OCI-LY3 (cell line): ENCODE results near the gene KRTAP5-9.

ENCODE experiments used
- H2AFZ ChIP-seq: fragments of 200-600, 300-600 bp; shearing (Covaris generic); 2 replicates; pipeline ENCODE4 v1.6.0; 2014; ENCODE audit warnings: antibody characterized with exemption, low read depth, low read length
- H3K27ac ChIP-seq: fragments of 200-600, 300-600 bp; sonication (generic); 2 replicates; pipeline ENCODE4 v1.5.1; 2014; ENCODE audit warnings: mild to moderate bottlenecking, low read length, moderate library complexity, mixed read lengths
- H3K27me3 ChIP-seq: fragments of 200-600, 300-600 bp; sonication (generic); 2 replicates; pipeline ENCODE4 v1.6.1; 2014; ENCODE audit warnings: low read depth, low read length, mixed read lengths
- H3K36me3 ChIP-seq: fragments of 200-600, 300-600 bp; sonication (generic); replicated peaks from 2 replicates; pipeline ENCODE3; 2014; ENCODE audit warnings: low read depth, low read length, mixed read lengths
- H3K4me1 ChIP-seq: fragments of 300-600, 200-600 bp; sonication (generic); 2 replicates; pipeline ENCODE4 v1.6.1; 2014; ENCODE audit warnings: low read length, mixed read lengths
- H3K4me2 ChIP-seq: fragments of 200-600, 300-600 bp; sonication (generic); 2 replicates; pipeline ENCODE4 v1.6.1; 2014; ENCODE audit warnings: low read length, mixed read lengths
- H3K4me3 ChIP-seq: fragments of 300-600, 200-600 bp; sonication (generic); 2 replicates; pipeline ENCODE4 v1.5.1; 2014; ENCODE audit warnings: antibody characterized with exemption, mild to moderate bottlenecking, low read length, moderate library complexity
- H3K79me2 ChIP-seq: fragments of 300-600, 200-600 bp; shearing (Covaris generic); 2 replicates; pipeline ENCODE4 v1.6.1; 2014; ENCODE audit warnings: mild to moderate bottlenecking, low read length, mixed read lengths
- H3K9ac ChIP-seq: fragments of 300-600, 200-600 bp; shearing (Covaris generic); 2 replicates; pipeline ENCODE4 v1.6.0; 2014; ENCODE audit warnings: mild to moderate bottlenecking, low read length, moderate library complexity
- H3K9me3 ChIP-seq: fragments of 200-600, 300-600 bp; shearing (Covaris generic); 2 replicates; pipeline ENCODE4 v1.6.1; 2014; ENCODE audit warnings: low read length, mixed read lengths; ENCODE audit not compliant: insufficient read depth
- H4K20me1 ChIP-seq: fragments of 200-600, 300-600 bp; sonication (generic); 2 replicates; pipeline ENCODE4 v1.6.1; 2016; ENCODE audit warnings: low read length, mixed read lengths; ENCODE audit not compliant: insufficient read depth
- EZH2phosphoT487 ChIP-seq: fragments of 200-600 bp; shearing (Covaris generic); IDR thresholded peaks from 2 replicates; pipeline ENCODE4 v1.6.1; 2018; ENCODE audit warnings: antibody characterized with exemption, mixed run types, low read depth
- TF ChIP-seq, protein P1 (sequence below): fragments of 200-600, 300-600 bp; sonication (generic); IDR thresholded peaks from 2 replicates; pipeline ENCODE4 v1.5.1; 2014; ENCODE audit warnings: antibody characterized with exemption, low read length, low read depth

The KRTAP5-9 gene

DNA sequence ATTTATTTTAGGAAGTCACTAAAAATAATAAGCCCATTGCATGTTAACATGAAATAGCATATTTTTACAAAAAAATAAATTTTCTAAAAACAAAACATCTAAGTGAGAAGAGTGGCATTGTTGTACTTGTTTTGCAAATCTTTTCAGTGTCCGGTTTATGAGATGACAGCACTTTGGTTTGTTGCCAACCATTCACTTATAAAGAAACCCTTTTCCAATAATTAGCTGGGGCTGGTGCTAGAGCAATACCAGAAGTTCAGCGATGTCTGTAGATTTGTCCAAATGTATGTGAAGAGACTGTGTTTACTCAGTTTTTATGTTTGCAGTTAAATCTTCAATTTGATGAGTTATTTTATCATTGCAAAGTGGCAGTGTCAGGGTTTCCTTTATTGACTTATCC lies 43.2 kb upstream of the KRTAP5-9 start:
- TF ChIP-seq, protein P1, sequence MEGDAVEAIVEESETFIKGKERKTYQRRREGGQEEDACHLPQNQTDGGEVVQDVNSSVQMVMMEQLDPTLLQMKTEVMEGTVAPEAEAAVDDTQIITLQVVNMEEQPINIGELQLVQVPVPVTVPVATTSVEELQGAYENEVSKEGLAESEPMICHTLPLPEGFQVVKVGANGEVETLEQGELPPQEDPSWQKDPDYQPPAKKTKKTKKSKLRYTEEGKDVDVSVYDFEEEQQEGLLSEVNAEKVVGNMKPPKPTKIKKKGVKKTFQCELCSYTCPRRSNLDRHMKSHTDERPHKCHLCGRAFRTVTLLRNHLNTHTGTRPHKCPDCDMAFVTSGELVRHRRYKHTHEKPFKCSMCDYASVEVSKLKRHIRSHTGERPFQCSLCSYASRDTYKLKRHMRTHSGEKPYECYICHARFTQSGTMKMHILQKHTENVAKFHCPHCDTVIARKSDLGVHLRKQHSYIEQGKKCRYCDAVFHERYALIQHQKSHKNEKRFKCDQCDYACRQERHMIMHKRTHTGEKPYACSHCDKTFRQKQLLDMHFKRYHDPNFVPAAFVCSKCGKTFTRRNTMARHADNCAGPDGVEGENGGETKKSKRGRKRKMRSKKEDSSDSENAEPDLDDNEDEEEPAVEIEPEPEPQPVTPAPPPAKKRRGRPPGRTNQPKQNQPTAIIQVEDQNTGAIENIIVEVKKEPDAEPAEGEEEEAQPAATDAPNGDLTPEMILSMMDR: no peak
- TF ChIP-seq EZH2phosphoT487: no peak
- Histone ChIP-seq H3K9me3 (peaks cover 5% of the 10 kb centered on the region; the same call in 1 of the 2 replicates), H3K4me3 (no peak overlapping the region), H3K36me3 (peaks cover 9% of the 10 kb centered on the region), H3K4me2 (no peak overlapping the region), H4K20me1 (no peaks in the 10 kb centered on the region), H3K4me1 (no peaks in the 10 kb centered on the region), H3K9ac (no peak overlapping the region), H2AFZ (no peak overlapping the region), H3K79me2 (no peaks in the 10 kb centered on the region), H3K27me3 (no peaks in the 10 kb centered on the region), H3K27ac (no peak overlapping the region)

GRCh38 chr11:71505781-71506180 lies 42.4 kb upstream of the KRTAP5-9 start:
- no peaks in the 10 kb centered on the region for H3K79me2 ChIP-seq
- H3K9me3 ChIP-seq: peaks cover 5% of the 10 kb centered on the region; the same call in 1 of the 2 replicates
- no peak overlapping the region for H3K9ac ChIP-seq
- H2AFZ ChIP-seq: no peak overlapping the region
- H3K36me3 ChIP-seq: peaks cover 5% of the 10 kb centered on the region
- TF ChIP-seq, protein P1: no peak
- no peak for TF ChIP-seq EZH2phosphoT487
- no peaks in the 10 kb centered on the region for H3K27me3 ChIP-seq
- no peak overlapping the region for H3K4me3 ChIP-seq
- H3K4me2 ChIP-seq: no peak overlapping the region
- no peaks in the 10 kb centered on the region for H3K4me1 ChIP-seq
- no peaks in the 10 kb centered on the region for H4K20me1 ChIP-seq
- H3K27ac ChIP-seq: no peak overlapping the region

DNA sequence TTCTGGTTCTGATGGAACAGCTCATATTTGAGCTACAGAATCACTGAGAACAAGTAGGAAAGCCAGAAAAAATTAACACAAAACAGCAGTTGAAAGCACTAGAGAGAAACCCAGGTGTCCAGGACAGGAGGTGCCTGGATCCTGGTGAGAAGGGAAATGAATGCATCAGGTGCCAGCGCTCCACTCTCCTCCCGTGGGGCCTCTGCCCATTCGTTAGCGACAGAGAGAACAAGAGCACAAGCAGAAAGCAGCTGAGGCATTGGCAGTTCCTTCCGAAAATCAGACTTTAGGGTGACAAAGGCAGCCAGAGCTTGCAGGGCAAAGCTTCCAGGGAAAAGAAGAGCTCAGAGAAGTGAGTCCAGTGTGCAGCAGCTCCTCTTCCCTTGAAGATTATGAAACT lies 41.1 kb upstream of the KRTAP5-9 start:
- H3K36me3 ChIP-seq: peaks cover 5% of the 10 kb centered on the region
- no peaks in the 10 kb centered on the region for H3K79me2 ChIP-seq
- no peak overlapping the region for H3K27ac ChIP-seq
- no peaks in the 10 kb centered on the region for H4K20me1 ChIP-seq
- peaks cover 5% of the 10 kb centered on the region; the same call in 1 of the 2 replicates for H3K9me3 ChIP-seq
- no peak overlapping the region for H3K4me2 ChIP-seq
- no peak overlapping the region for H3K9ac ChIP-seq
- H3K4me1 ChIP-seq: no peaks in the 10 kb centered on the region
- TF ChIP-seq EZH2phosphoT487: no peak
- TF ChIP-seq, protein P1: no peak
- no peak overlapping the region for H3K4me3 ChIP-seq
- no peak overlapping the region for H2AFZ ChIP-seq
- H3K27me3 ChIP-seq: no peaks in the 10 kb centered on the region

DNA sequence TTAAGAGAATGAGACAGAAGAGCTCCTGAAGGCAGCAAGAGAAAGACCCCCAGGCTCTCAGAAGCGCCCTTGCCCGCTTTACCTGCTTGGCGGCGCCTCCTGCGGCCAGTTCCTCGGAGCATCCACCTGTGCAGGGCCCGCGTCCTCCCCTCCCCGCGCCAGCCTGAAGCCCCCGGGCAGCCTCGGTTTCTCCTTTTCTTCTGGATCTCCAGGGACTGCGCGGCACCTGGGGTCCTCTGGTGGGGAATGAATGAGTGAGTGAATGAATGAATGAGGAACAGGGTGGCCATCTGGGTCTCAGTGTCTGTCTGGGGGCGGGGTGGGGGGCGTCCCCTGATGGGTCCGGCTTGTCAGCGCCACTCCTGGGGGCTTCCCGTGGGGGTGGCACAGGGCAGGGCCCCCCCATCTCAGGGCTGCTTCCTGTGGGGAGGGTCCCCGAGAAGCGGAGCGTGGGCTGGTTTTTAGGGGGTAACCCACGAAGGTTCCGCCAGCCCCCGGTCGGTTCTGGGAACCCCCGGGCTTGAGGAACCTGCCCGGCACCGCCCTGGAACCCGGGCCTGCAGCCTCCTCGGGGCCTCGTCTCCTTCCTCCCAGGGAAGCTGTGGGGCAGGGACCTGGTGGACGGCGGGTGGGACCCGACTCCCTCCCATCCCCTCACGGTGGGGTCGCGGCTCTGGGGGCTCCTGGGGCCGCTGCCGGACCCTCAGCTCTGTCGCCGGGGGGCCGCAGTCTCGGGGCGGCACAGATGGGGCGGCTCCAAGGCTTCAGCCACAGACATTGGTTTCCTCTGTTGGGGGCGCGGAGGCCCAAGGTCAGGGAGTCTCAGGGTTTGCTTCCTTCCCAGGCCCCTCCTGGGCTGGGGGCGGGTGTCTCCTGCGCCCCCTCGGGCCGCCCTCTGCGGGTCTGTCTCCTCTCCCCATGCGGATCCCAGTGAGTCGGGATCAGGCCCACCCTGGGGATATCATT lies 29.4 kb upstream of the KRTAP5-9 start:
- no peak overlapping the region for H3K4me3 ChIP-seq
- no peak overlapping the region for H2AFZ ChIP-seq
- H3K4me2 ChIP-seq: no peak overlapping the region
- no peaks in the 10 kb centered on the region for H4K20me1 ChIP-seq
- H3K9me3 ChIP-seq: no peaks in the 10 kb centered on the region
- TF ChIP-seq EZH2phosphoT487: no peak
- TF ChIP-seq, protein P1: no peak
- H3K79me2 ChIP-seq: no peaks in the 10 kb centered on the region
- H3K27me3 ChIP-seq: no peaks in the 10 kb centered on the region
- no peaks in the 10 kb centered on the region for H3K4me1 ChIP-seq
- no peaks in the 10 kb centered on the region for H3K36me3 ChIP-seq
- no peak overlapping the region for H3K9ac ChIP-seq
- no peak overlapping the region for H3K27ac ChIP-seq
